PFSK-1 (cell line): ENCODE data around the gene RPS19BP1.

Source experiments
- POLR2AphosphoS5 ChIP-seq: IDR thresholded peaks from 2 replicates; pipeline ENCODE4 v1.6.1; 2012; ENCODE audit warnings: low read depth, mild to moderate bottlenecking, control low read depth, low read length, moderate library complexity
- TAF1 ChIP-seq: IDR thresholded peaks from 2 replicates; pipeline ENCODE4 v1.6.1; 2012; ENCODE audit warnings: low read length, control low read depth, borderline replicate concordance; ENCODE audit not compliant: insufficient read depth

- TF ChIP-seq TAF1 = no peak
- TF ChIP-seq POLR2AphosphoS5 = no peak
Measured at GRCh38 chr22:39547587-39547947, 15.0 kb upstream of the RPS19BP1 start.
